GM10847 (cell line): ENCODE measurements around the gene SEC14L6.

ENCODE experiments used
- POLR2A ChIP-seq: IDR thresholded peaks from 2 replicates; pipeline ENCODE4 v1.6.1; 2011; ENCODE audit not compliant: insufficient read length; ENCODE audit errors: extremely low read depth

SEC14L6 gene

DNA sequence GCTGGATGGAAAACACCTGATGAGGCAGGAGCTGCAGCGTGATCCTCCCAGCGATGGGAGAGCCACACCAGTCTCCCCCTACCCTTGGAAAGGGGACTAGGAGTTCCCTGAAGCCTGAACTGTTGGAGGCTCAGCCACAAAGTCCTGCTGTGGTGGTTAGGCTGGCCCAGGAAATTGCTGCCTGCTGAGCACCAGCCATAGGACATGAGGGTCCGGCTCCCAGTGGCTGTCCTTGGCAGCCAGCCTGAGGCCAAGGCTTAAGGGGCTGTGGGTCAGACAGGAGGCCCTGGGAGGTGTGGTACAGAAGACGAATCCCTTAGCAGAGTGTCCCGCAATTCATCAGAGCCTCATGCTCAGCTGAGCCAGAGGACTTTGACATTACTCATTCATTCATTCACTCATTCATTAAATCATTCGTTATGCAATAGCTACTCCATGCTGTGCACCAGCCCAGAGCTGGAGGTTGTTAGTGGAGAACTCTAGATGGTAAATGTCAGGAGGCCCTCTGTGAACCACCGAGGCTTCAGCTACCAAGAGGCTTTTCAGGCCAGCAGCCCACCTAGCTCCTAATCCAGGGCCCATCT is 26.6 kb downstream of the SEC14L6 start:
- TF ChIP-seq POLR2A: no peak

- no peak for TF ChIP-seq POLR2A
Measured at GRCh38 chr22:30516731-30517130, 29.8 kb downstream of the SEC14L6 start.

GRCh38 chr22:30516273-30516672 is 30.3 kb downstream of the SEC14L6 start:
- TF ChIP-seq POLR2A: no peak

GRCh38 chr22:30514252-30514651 is 32.3 kb downstream of the SEC14L6 start:
- TF ChIP-seq POLR2A: no peak

- no peak for TF ChIP-seq POLR2A
Measured at GRCh38 chr22:30513462-30513861, 33.1 kb downstream of the SEC14L6 start.

DNA sequence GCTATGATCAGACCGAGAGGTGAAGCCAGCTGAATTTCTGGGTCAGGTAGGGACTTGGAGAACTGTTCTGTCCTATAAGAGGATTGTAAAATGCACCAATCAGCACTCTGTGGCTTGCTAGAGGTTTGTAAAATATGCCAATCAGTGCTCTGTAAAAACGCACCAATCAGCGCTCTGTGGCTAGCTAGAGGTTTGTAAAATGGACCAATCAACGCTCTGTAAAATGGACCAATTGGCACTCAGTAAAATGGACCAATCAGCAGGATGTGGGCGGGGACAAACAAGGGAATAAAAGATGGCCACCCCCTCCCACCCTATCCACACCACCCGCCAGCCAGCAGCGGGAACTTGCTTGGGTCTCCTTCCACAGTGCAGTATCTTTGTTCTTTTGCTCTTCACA is 34.6 kb downstream of the SEC14L6 start:
- no peak for TF ChIP-seq POLR2A

DNA sequence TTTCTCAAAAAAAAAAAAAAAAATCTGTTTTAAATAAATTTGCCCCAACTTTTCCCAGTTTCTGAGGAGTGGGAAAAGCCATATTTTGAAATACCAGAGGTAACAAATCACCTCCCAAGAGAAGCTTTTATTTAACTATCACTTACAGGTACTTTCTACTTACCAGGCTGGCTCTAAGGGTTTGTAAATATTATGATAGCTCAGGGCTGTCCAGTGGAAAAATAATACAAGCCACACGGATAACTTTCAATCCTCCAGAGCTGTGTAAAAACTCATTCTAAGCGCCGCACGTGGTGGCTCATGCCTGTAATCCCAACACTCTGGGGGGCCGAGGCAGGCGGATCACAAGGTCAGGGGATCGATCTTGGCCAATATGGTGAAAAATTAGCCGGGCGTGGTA is 35.4 kb downstream of the SEC14L6 start:
- TF ChIP-seq POLR2A: no peak

DNA sequence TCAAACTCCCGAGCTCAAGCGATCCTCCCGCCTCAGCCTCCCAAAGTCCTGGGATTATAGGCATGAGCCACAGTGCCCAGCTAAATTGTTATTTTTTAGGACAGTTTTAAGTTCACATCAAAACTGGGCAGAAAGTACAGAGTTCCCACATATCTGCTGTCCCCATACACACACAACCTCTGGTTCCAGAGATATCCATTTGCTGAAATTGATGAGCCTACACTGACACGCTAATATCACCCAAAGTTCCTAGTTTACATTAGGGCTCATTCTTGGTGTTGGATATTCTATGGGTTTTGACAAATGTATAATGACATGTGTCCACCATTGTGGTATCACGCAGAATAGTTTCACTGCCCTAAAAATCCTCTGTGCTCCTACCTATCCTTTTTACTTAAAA is 38.3 kb downstream of the SEC14L6 start:
- TF ChIP-seq POLR2A: no peak

DNA sequence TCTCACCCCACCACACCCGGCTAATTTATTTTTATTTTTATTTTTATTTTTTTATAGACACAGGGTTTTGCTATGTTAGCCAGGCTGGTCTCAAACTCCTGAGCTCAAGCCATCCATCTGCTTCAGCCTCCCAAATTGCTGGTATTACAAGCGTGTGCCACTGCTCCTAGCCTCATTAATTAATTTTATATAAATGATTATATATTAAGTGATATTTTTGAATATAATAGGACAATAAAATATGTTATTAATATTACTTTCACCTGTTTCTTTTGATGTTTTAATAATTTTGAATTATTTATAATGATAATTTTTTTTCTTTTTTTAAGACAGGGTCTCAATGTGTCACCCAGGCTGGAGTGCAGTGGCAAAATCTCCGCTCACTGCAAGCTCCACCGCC is 38.9 kb downstream of the SEC14L6 start:
- no peak for TF ChIP-seq POLR2A

- no peak for TF ChIP-seq POLR2A
Measured at GRCh38 chr22:30506507-30506968, 40.0 kb downstream of the SEC14L6 start.

GRCh38 chr22:30503551-30503950 is 43.0 kb downstream of the SEC14L6 start:
- TF ChIP-seq POLR2A: no peak

- no peak for TF ChIP-seq POLR2A
Measured at GRCh38 chr22:30502911-30503310, 43.6 kb downstream of the SEC14L6 start.

GRCh38 chr22:30502153-30502552 is 44.4 kb downstream of the SEC14L6 start:
- no peak for TF ChIP-seq POLR2A

GRCh38 chr22:30500628-30501027 is 45.9 kb downstream of the SEC14L6 start:
- TF ChIP-seq POLR2A: no peak

GRCh38 chr22:30497466-30498150 is 48.9 kb downstream of the SEC14L6 start:
- TF ChIP-seq POLR2A: no peak

DNA sequence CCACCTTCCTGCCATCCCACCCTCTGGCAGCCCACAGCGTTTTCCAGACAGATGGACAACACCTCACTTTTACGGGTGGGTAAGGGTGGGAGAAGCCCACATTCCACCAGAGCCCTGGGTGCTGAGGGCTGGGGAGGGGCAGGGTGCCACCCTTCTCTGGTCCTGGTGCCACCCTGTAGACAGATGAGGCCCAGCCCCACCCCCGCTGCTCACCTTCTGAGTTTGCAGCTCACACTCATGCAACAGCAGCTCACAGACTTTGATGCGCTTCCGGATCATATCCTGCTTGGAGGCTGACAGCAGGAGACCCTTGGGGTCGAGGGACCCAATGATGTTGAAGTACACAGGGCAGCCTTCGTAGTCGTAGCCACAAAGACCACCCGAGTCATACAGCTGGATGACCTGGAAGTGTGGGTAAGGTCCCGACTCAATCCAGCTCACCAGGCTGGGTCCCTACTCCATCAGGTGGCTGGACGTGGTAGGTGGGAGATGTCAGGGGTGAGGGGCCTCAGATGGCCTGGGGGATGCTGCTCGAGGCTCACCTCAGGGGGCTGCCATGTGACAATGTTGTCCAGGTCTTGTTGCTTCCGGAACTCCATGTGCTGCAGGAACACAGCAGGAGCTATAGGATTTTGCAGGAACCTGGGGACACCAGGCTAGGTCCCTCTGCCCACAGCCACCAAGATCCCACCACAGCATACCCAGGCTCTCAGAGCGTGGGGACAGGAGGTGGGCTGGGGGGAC is 51.3 kb downstream of the SEC14L6 start:
- TF ChIP-seq POLR2A: no peak
